ENCODE measurements around the gene DLGAP4. TPM values are rescaled to one million over a fixed set of nuclear protein-coding genes. Genes with fewer than 3 reads are reported as not detected.

DLGAP4 gene
- total and polyA plus RNA-seq, 2 of the 13 experiments (the other 11 are each of a cell fraction or from before 2014, with no cell fraction given) = 15.2 to 26.7 TPM

- TF ChIP-seq ETV6 (CRISPR knock-in tag; conservative IDR thresholded peaks at IDR 0.05) (peak; percentile 85; the same call in 1 of the 2 replicates), SAP130 (CRISPR knock-in tag; IDR thresholded peaks at IDR 0.05; ENCODE audit: low read depth) (peak; percentile 93), CREM (IDR thresholded peaks at IDR 0.05) (peak; percentile 34; the same call in 1 of the 2 replicates), CREM (CRISPR knock-in tag; IDR thresholded peaks at IDR 0.05) (no peak), HOXD1 (CRISPR knock-in tag; IDR thresholded peaks at IDR 0.05) (peak; percentile 71), ZNF430 (CRISPR knock-in tag; IDR thresholded peaks at IDR 0.05) (peak; percentile 97), FOXJ3 (CRISPR knock-in tag; IDR thresholded peaks at IDR 0.05; ENCODE audit: borderline replicate concordance) (no peak), NR2F6 (IDR thresholded peaks at IDR 0.05) (no peak; the same call in 1 of the 2 replicates), NR2F6 (CRISPR knock-in tag; IDR thresholded peaks at IDR 0.05) (peak; percentile 62), ZZZ3 (CRISPR knock-in tag; IDR thresholded peaks at IDR 0.05; ENCODE audit: borderline replicate concordance) (peak; percentile 20; the same call in 1 of the 2 replicates), SPEN (CRISPR knock-in tag; IDR thresholded peaks at IDR 0.05; ENCODE audit: low read depth) (peak; percentile 97), ZBTB46 (CRISPR knock-in tag; IDR thresholded peaks at IDR 0.05; ENCODE audit: borderline replicate concordance) (no peak), POLR2AphosphoS2 (IDR thresholded peaks at IDR 0.05; ENCODE audit: low read depth, low read length) (no peak), ZKSCAN8 (CRISPR knock-in tag; IDR thresholded peaks at IDR 0.05; ENCODE audit: borderline replicate concordance) (peak; percentile 65), MTERF4 (CRISPR knock-in tag; IDR thresholded peaks at IDR 0.05) (peak; percentile 94; the same call in 1 of the 2 replicates), CSRNP1 (CRISPR knock-in tag; IDR thresholded peaks at IDR 0.05) (no peak; the same call in 1 of the 2 replicates), ZNF724P (CRISPR knock-in tag; IDR thresholded peaks at IDR 0.05; ENCODE audit: borderline replicate concordance) (peak; percentile 86)
- TF ChIP-seq, protein P1, sequence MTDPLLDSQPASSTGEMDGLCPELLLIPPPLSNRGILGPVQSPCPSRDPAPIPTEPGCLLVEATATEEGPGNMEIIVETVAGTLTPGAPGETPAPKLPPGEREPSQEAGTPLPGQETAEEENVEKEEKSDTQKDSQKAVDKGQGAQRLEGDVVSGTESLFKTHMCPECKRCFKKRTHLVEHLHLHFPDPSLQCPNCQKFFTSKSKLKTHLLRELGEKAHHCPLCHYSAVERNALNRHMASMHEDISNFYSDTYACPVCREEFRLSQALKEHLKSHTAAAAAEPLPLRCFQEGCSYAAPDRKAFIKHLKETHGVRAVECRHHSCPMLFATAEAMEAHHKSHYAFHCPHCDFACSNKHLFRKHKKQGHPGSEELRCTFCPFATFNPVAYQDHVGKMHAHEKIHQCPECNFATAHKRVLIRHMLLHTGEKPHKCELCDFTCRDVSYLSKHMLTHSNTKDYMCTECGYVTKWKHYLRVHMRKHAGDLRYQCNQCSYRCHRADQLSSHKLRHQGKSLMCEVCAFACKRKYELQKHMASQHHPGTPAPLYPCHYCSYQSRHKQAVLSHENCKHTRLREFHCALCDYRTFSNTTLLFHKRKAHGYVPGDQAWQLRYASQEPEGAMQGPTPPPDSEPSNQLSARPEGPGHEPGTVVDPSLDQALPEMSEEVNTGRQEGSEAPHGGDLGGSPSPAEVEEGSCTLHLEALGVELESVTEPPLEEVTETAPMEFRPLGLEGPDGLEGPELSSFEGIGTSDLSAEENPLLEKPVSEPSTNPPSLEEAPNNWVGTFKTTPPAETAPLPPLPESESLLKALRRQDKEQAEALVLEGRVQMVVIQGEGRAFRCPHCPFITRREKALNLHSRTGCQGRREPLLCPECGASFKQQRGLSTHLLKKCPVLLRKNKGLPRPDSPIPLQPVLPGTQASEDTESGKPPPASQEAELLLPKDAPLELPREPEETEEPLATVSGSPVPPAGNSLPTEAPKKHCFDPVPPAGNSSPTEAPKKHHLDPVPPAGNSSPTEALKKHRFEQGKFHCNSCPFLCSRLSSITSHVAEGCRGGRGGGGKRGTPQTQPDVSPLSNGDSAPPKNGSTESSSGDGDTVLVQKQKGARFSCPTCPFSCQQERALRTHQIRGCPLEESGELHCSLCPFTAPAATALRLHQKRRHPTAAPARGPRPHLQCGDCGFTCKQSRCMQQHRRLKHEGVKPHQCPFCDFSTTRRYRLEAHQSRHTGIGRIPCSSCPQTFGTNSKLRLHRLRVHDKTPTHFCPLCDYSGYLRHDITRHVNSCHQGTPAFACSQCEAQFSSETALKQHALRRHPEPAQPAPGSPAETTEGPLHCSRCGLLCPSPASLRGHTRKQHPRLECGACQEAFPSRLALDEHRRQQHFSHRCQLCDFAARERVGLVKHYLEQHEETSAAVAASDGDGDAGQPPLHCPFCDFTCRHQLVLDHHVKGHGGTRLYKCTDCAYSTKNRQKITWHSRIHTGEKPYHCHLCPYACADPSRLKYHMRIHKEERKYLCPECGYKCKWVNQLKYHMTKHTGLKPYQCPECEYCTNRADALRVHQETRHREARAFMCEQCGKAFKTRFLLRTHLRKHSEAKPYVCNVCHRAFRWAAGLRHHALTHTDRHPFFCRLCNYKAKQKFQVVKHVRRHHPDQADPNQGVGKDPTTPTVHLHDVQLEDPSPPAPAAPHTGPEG (CRISPR knock-in tag; IDR thresholded peaks at IDR 0.05) = no peak
- TF ChIP-seq, protein P2, sequence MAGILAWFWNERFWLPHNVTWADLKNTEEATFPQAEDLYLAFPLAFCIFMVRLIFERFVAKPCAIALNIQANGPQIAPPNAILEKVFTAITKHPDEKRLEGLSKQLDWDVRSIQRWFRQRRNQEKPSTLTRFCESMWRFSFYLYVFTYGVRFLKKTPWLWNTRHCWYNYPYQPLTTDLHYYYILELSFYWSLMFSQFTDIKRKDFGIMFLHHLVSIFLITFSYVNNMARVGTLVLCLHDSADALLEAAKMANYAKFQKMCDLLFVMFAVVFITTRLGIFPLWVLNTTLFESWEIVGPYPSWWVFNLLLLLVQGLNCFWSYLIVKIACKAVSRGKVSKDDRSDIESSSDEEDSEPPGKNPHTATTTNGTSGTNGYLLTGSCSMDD (CRISPR knock-in tag; IDR thresholded peaks at IDR 0.05) = peak; percentile 79; the same call in 1 of the 2 replicates
Observed at GRCh38 chr20:36573103-36573797, 267.1 kb downstream of the DLGAP4 start, which contains the start of gene TGIF2 (continued).

All from HepG2 (cell line).